ENCODE measurements around the gene NDRG3.
"Not testable (repeated sequence)": the region's sequence is repeated elsewhere in the genome, so short reads cannot be mapped to it uniquely, and the experiment has no call there.

The NDRG3 gene

GRCh38 chr20:36700438-36700837 is 45.5 kb downstream of the NDRG3 start:
- POLR2A ChIA-PET: no interaction called here
- no peak for TF ChIP-seq CTCF (IDR thresholded peaks at IDR 0.05; ENCODE audit: control extremely low read depth, extremely low read depth, low read depth, missing control alignments)
- CTCF ChIA-PET: interaction anchor here (0.7 to 1.2 kb wide), 3 partner anchors 10 to 108 kb away, joined by 3 read pairs; no protein-coding TSS in a partner anchor
- DNase-seq (ENCODE audit: extremely low spot score): no peak

- DNase-seq (ENCODE audit: extremely low spot score); CTCF ChIA-PET; POLR2A ChIA-PET: not testable (repeated sequence)
Measured at GRCh38 chr20:36695467-36695866, 50.4 kb downstream of the NDRG3 start.

GRCh38 chr20:36688630-36689029 is 57.3 kb downstream of the NDRG3 start:
- ChIA-PET CTCF (interaction anchor here (1.2 to 3.0 kb wide), 4 partner anchors 8 to 22 kb away, joined by 3 to 9 read pairs (median 4); no protein-coding TSS in a partner anchor), POLR2A (no interaction called here)
- DNase-seq (ENCODE audit: extremely low spot score): no peak
- TF ChIP-seq CTCF (IDR thresholded peaks at IDR 0.05; ENCODE audit: control extremely low read depth, extremely low read depth, low read depth, missing control alignments): no peak

GRCh38 chr20:36687850-36688249 is 58.0 kb downstream of the NDRG3 start:
- no peak for DNase-seq (ENCODE audit: extremely low spot score)
- TF ChIP-seq CTCF (IDR thresholded peaks at IDR 0.05; ENCODE audit: control extremely low read depth, extremely low read depth, low read depth, missing control alignments): no peak
- ChIA-PET CTCF (interaction anchor here (1.5 to 3.0 kb wide), 2 partner anchors 9 to 21 kb away, joined by 5 to 9 read pairs; no protein-coding TSS in a partner anchor), POLR2A (no interaction called here)

GRCh38 chr20:36686944-36687343 is 58.9 kb downstream of the NDRG3 start:
- no peak for TF ChIP-seq CTCF (IDR thresholded peaks at IDR 0.05; ENCODE audit: control extremely low read depth, extremely low read depth, low read depth, missing control alignments)
- CTCF ChIA-PET: no interaction called here
- no peak for DNase-seq (ENCODE audit: extremely low spot score)
- POLR2A ChIA-PET: no interaction called here

- POLR2A ChIA-PET: no interaction called here
- CTCF ChIA-PET: no interaction called here
Measured at GRCh38 chr20:36686504-36686903, 59.4 kb downstream of the NDRG3 start.

GRCh38 chr20:36684747-36685146 is 61.1 kb downstream of the NDRG3 start:
- DNase-seq (ENCODE audit: extremely low spot score): no peak
- ChIA-PET CTCF (interaction anchor here (1.3 to 1.4 kb wide), 2 partner anchors 14 to 24 kb away, joined by 3 to 4 read pairs; no protein-coding TSS in a partner anchor), POLR2A (no interaction called here)
- TF ChIP-seq CTCF (IDR thresholded peaks at IDR 0.05; ENCODE audit: control extremely low read depth, extremely low read depth, low read depth, missing control alignments): no peak

More at GRCh38 chr20:36686504-36686903, 59.4 kb downstream of the NDRG3 start:
- TF ChIP-seq CTCF (IDR thresholded peaks at IDR 0.05; ENCODE audit: control extremely low read depth, extremely low read depth, low read depth, missing control alignments): no peak
- no peak for DNase-seq (ENCODE audit: extremely low spot score)
